AG09309 (cell line): ENCODE measurements around the gene PRKAR1B.

Source experiments
- DNase-seq: peaks from one replicate; pipeline ENCODE4 v3.0.0-alpha.2; 2010; ENCODE audit warnings: low read depth
- H3K4me3 ChIP-seq: 2 replicates; pipeline ENCODE4 v1.5.1; 2011; ENCODE audit warnings: mild to moderate bottlenecking, low read depth, low read length, moderate library complexity; ENCODE audit not compliant: control insufficient read depth
- CTCF ChIP-seq: IDR thresholded peaks from 2 replicates; pipeline ENCODE4 v1.5.1; 2011; ENCODE audit warnings: mild to moderate bottlenecking, low read depth, low read length, inconsistent platforms; ENCODE audit not compliant: insufficient read depth, control insufficient read depth; ENCODE audit errors: missing control alignments

PRKAR1B gene

GRCh38 chr7:512146-512510, 215.0 kb downstream of the PRKAR1B start:
- DNase-seq, result no peak
- no peak for TF ChIP-seq CTCF
- H3K4me3 ChIP-seq, result no peak overlapping the region

- no peak for DNase-seq
- no peak for TF ChIP-seq CTCF
- no peak overlapping the region for H3K4me3 ChIP-seq
Measured at GRCh38 chr7:511476-512145, 215.5 kb downstream of the PRKAR1B start.

- DNase-seq, result no peak
- H3K4me3 ChIP-seq, result no peak overlapping the region
Measured at GRCh38 chr7:510782-511281, 216.2 kb downstream of the PRKAR1B start.

GRCh38 chr7:510131-510481, 217.0 kb downstream of the PRKAR1B start:
- DNase-seq, result no peak
- H3K4me3 ChIP-seq, result no peak overlapping the region
- no peak for TF ChIP-seq CTCF

More at GRCh38 chr7:510782-511281, 216.2 kb downstream of the PRKAR1B start:
- no peak for TF ChIP-seq CTCF

- DNase-seq, result no peak
- no peak for TF ChIP-seq CTCF
- H3K4me3 ChIP-seq, result no peak overlapping the region
Measured at GRCh38 chr7:509426-510130, 217.5 kb downstream of the PRKAR1B start.

GRCh38 chr7:508461-509170, 218.5 kb downstream of the PRKAR1B start:
- no peak for DNase-seq
- no peak overlapping the region for H3K4me3 ChIP-seq
- TF ChIP-seq CTCF, result no peak
